Cardiac muscle cell (in vitro differentiated cells and primary cell): ENCODE results near the gene SYN1. TPM values are rescaled to one million over a fixed set of nuclear protein-coding genes. Genes with fewer than 3 reads are reported as not detected.
A peak's percentile ranks its signal among the peaks of the same experiment; 100 is the strongest.

Source experiments
- DNase-seq, 2 donors: peaks; one replicate each; pipeline versions ENCODE4 v3.0.0 to v3.0.0-alpha.2; 2010 to 2017; ENCODE audit warnings: low read depth in 1 of 2, low spot score in 1 of 2
- H3K27ac ChIP-seq: fragments of 200-600 bp; sonication (generic); 2 replicates; pipeline ENCODE4 v1.5.1; 2016
- H3K27me3 ChIP-seq: fragments of 200-600 bp; sonication (generic); 2 replicates; pipeline ENCODE4 v1.6.0; 2016; ENCODE audit warnings: control low read depth
- H3K36me3 ChIP-seq: fragments of 200-600 bp; sonication (generic); 2 replicates; pipeline ENCODE4 v1.5.1; 2016; ENCODE audit warnings: control low read depth
- H3K4me1 ChIP-seq: fragments of 200-600 bp; sonication (generic); 2 replicates; pipeline ENCODE4 v1.8.1; 2017; ENCODE audit warnings: low read depth, mild to moderate bottlenecking, mixed run types
- H3K4me3 ChIP-seq: fragments of 200-600 bp; sonication (generic); 2 replicates; pipeline ENCODE4 v1.5.1; 2016; ENCODE audit warnings: mild to moderate bottlenecking
- H3K9me3 ChIP-seq: fragments of 200-600 bp; sonication (generic); 2 replicates; pipeline ENCODE4 v1.5.1; 2017; ENCODE audit warnings: low read depth, mild to moderate bottlenecking, control low read depth
- polyA plus RNA-seq: library from polyadenylated mRNA; unstranded; fragments of >200 nt; fragmentation: Nextera tagmentation; extraction: Ambion mirVana; gene quantifications from 2 replicates; pipeline ENCODE4 v1.2.1, GENCODE V29; 2016
- total RNA-seq: library from RNA; depleted of rRNA; stranded (reverse); fragments of >200 nt; gene quantifications from 2 replicates; pipeline ENCODE4 v1.2.3, GENCODE V29; 2016
- TF ChIP-seq, protein P1 (sequence below): IDR thresholded peaks from 2 replicates; pipeline ENCODE4 v1.5.1; 2012; ENCODE audit warnings: low read depth, mild to moderate bottlenecking, low read length

Gene SYN1
- total and polyA plus RNA-seq, 2 experiments from 2014 or later = 2.0 to 12.6 TPM

DNA sequence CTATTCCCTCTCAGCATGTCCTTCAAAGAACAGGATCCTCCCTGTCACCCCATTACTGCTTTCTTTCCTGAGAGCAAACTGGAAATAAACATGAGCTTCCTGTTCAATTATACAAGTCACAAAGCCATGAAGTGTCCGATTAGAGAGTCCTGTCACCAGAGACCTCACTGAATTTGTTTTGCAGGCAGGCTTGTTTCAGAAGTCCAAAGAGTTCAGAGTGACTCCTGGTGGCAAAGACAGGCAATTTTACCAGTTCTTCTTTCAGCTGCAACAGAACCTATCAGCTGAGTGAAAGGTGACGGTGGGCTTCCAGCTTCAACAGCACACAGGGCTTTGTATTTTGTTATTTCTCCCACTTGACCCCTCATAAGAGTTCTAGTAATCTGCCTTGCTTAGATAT, 24.3 kb upstream of the SYN1 start:
- Histone ChIP-seq H3K27ac (peak overlapping the region; percentile 60), H3K9me3 (no peaks in the 10 kb centered on the region), H3K4me3 (no peak overlapping the region), H3K36me3 (peaks cover 12% of the 10 kb centered on the region), H3K27me3 (no peaks in the 10 kb centered on the region), H3K4me1 (no peaks in the 10 kb centered on the region)
- TF ChIP-seq, protein P1, sequence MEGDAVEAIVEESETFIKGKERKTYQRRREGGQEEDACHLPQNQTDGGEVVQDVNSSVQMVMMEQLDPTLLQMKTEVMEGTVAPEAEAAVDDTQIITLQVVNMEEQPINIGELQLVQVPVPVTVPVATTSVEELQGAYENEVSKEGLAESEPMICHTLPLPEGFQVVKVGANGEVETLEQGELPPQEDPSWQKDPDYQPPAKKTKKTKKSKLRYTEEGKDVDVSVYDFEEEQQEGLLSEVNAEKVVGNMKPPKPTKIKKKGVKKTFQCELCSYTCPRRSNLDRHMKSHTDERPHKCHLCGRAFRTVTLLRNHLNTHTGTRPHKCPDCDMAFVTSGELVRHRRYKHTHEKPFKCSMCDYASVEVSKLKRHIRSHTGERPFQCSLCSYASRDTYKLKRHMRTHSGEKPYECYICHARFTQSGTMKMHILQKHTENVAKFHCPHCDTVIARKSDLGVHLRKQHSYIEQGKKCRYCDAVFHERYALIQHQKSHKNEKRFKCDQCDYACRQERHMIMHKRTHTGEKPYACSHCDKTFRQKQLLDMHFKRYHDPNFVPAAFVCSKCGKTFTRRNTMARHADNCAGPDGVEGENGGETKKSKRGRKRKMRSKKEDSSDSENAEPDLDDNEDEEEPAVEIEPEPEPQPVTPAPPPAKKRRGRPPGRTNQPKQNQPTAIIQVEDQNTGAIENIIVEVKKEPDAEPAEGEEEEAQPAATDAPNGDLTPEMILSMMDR = peak; percentile 55
- peak; percentile 51 to 55 for DNase-seq

DNA sequence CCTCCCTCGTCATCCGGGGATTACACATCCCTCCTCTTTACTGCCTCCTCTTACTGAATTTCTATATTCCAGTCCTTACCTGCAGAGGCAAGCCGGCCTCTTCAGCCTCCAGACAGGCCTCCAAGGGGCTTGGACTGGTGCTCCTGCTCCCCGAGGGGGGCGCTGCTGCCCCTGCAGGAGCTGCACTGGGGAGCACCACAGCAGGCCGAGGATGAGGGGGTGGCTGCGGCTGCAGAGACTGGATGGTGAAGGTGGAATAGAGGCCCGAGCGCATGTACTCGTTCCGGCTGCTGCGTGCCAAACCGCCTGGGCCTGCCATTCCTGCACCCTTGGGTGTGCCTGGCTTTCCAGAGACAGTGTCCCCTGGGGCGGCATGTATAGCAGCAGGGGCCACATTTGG, 19.2 kb upstream of the SYN1 start:
- DNase-seq = no peak
- Histone ChIP-seq H3K9me3 (no peaks in the 10 kb centered on the region), H3K27ac (no peak overlapping the region), H3K36me3 (peaks cover 12% of the 10 kb centered on the region), H3K4me3 (no peak overlapping the region), H3K27me3 (no peaks in the 10 kb centered on the region), H3K4me1 (no peaks in the 10 kb centered on the region)
- TF ChIP-seq, protein P1 = no peak

DNA sequence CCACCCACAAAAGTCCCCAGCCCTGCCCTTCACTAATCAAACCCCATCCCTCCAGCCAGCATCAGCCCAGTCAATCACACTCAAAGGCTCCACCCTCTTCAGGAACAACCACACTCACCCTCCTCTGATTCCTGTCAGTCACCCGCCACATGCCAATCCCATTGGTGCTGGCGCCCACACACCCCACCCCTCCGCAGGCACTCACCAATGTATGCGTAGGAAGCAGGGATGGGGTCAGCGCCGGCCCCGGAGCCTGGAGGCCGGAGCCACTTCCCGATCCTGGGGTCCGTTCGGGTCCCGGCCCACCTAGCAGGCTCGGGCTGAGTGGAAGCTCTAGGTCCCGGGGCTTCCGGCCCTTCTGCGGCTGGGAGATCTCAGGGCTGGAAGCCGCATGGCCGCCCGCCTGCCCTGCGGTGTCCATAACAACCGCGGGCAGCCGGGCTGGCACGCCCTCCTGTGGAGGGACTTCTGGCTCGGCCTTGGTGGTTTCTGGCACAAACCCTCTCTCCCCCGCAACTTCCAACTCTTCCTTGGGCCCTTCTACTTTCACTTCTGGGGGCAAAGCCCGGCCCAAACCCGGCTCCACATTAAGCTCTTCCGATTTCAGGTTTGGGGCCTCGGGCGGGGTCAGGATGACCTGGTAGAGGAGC, 18.0 kb upstream of the SYN1 start:
- TF ChIP-seq, protein P1 = no peak
- Histone ChIP-seq H3K27ac (no peak overlapping the region), H3K27me3 (no peaks in the 10 kb centered on the region), H3K9me3 (no peaks in the 10 kb centered on the region), H3K36me3 (peaks cover 12% of the 10 kb centered on the region), H3K4me3 (no peak overlapping the region), H3K4me1 (no peaks in the 10 kb centered on the region)
- DNase-seq = peak; percentile 20 to 39

DNA sequence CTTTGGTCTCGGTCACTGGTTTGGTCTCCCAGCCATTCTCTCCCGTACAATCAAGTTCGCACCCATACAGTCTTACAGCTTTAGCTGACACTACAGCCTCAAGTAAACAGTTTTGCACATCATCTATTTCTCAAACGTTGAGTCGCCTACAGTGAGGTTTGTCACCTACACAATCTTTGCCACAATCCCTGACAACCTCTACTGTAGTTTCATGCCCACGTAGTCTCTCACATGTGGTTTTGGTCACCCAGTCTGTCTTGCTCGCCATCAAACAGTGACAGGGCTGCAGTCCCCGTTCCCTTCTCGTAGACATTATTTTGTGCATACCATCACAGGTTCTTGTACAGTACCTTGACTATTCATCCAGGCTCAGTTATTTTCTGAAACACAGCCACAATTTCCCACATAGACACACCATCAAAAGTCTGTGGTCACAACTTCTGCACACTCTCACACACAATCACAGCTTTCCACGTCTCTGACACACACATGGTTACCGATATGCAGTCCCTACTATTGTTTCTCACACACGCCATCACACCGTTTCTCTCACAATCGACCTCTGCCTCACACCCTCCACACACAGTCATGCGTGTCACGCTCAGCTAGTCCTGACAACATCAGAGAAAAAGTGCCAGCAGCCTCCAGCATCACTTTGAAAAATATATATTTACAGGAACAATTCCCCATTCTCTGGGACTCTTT, 15.4 kb upstream of the SYN1 start:
- DNase-seq = no peak
- peaks cover 5% of the 10 kb centered on the region for H3K36me3 ChIP-seq
- TF ChIP-seq, protein P1 = no peak
- H3K4me3 ChIP-seq = no peak overlapping the region
- H3K4me1 ChIP-seq = no peaks in the 10 kb centered on the region
- no peaks in the 10 kb centered on the region for H3K9me3 ChIP-seq
- H3K27me3 ChIP-seq = no peaks in the 10 kb centered on the region
- H3K27ac ChIP-seq = no peak overlapping the region

DNA sequence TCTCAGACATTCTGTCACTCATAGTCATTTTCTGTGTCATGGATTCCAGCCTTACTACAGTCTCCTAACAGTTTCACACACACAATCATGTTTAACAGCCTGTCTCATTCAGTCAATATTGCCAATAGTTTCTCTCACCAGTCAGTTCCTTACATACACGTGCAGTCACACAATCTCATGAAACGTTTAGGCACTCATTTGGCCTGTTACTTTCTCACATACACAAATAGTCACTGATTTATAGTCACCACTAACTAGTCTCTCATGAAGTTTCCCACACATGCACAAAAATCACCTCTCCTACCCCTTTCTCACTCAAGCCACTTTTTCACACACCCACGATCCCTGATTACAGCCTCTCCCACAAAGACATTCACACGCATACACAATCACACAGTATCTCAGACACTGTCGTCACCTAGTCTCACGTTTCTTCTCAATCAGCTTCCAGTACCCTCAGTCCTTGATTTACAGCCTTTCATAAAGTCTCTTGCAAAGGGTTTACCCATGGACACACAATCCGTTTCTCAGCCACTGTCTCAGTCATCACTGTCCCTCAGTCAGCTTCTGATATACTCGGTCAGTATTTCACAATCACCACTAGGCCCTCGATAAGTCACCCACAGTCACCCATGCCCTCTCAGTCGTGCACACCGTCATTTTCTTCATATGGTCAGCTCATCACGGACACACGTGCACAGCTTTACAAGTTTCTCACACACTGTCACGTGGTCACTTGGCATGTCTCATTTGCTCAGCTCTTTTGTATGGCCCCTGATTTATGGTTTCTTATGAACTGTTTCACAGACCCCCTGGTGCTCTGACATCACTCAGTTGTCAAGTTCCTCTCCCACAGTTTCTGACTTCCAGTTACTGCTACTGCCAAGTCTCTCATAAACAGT, 14.3 kb upstream of the SYN1 start:
- Histone ChIP-seq H3K4me1 (no peaks in the 10 kb centered on the region), H3K27ac (peak overlapping the region; percentile 23), H3K9me3 (no peaks in the 10 kb centered on the region), H3K4me3 (no peak overlapping the region), H3K27me3 (no peaks in the 10 kb centered on the region), H3K36me3 (no peaks in the 10 kb centered on the region)
- TF ChIP-seq, protein P1 = no peak
- DNase-seq = no peak
